ENCODE data around the gene RNF146.

- TF ChIP-seq CTCF (IDR thresholded peaks at IDR 0.05) = no peak
- TF ChIP-seq POLR2A (IDR thresholded peaks at IDR 0.05) = no peak
Observed at GRCh38 chr6:127298475-127298874, 31.8 kb downstream of the RNF146 start.
